Measurements from ENCODE around the gene SLC25A26.

- no peak for TF ChIP-seq CTCF (conservative IDR thresholded peaks at IDR 0.05)
- TF ChIP-seq ZFX (IDR thresholded peaks at IDR 0.05): no peak
Observed at GRCh38 chr3:66383023-66383422, 162.2 kb downstream of the SLC25A26 start.

Data from C4-2B (cell line).